Measurements from ENCODE around the gene CMKLR1. TPM values are rescaled to one million over a fixed set of nuclear protein-coding genes. Genes with fewer than 3 reads are reported as not detected.

The CMKLR1 gene
- polyA plus RNA-seq, 1 of the 3 experiments (the other 2 are of a cell fraction): 0.15 TPM

GRCh38 chr12:108269224-108269623, 69.9 kb downstream of the CMKLR1 start:
- Histone ChIP-seq H4K20me1 (ENCODE audit: insufficient read depth) (no peaks in the 10 kb centered on the region), H3K4me1 (ENCODE audit: control insufficient read depth in 1 of 2, insufficient read depth in 2 of 2, low read depth in 1 of 2, low read length in 1 of 2) (peaks cover 0 to 46% of the 10 kb centered on the region in 2 experiments; a peak in 3 of 4 replicates), H3F3A (replicated peaks; ENCODE audit: insufficient read depth) (no peaks in the 10 kb centered on the region), H3K9me3 (no peaks in the 10 kb centered on the region), H3K27me3 (ENCODE audit: insufficient read depth) (no peaks in the 10 kb centered on the region), H3K4me2 (no peak overlapping the region), H3K9me2 (0 out of 2 replicates have a peak, but pooled peaks cover 3% of the 10 kb centered on the region), H2AFZ (ENCODE audit: low read depth) (no peak overlapping the region), H3K9ac (no peak overlapping the region), H3K36me3 (replicated peaks in 1 of 2; ENCODE audit: control insufficient read depth in 1 of 2, insufficient read depth in 2 of 2, low read length in 1 of 2) (no peaks in the 10 kb centered on the region), H3K27ac (ENCODE audit: low read depth in 2 of 2, low read length in 1 of 2) (peak overlapping the region in 1 of 2 experiments; percentile 94; a peak in 2 of 4 replicates), H3K79me2 (ENCODE audit: insufficient read depth) (no peaks in the 10 kb centered on the region), H3K4me3 (ENCODE audit: low read depth in 2 of 2, low read length in 1 of 2) (no peak overlapping the region)
- ChIA-PET CTCF (interaction anchor here (0.7 to 0.8 kb wide), 2 partner anchors 78 to 86 kb away, joined by 3 read pairs; no protein-coding TSS in a partner anchor), POLR2A (no interaction called here)
- TF ChIP-seq IRF3 (IDR thresholded peaks at IDR 0.05; ENCODE audit: low read depth, low read length) (no peak), ELF1 (IDR thresholded peaks at IDR 0.05) (no peak)
- DNase-seq: no peak
- 13% methylated on average over 1 of the region's 1 CpG for WGBS (ENCODE audit: low lambda C conversion rate)

GRCh38 chr12:108268397-108268796, 70.7 kb downstream of the CMKLR1 start:
- peak overlapping the region in 1 of 2 experiments; percentile 95; a peak in 2 of 4 replicates for H3K27ac ChIP-seq (ENCODE audit: low read depth in 2 of 2, low read length in 1 of 2)
- H2AFZ ChIP-seq (ENCODE audit: low read depth): no peak overlapping the region
- TF ChIP-seq ZBTB33 (IDR thresholded peaks at IDR 0.05; ENCODE audit: borderline replicate concordance, low read depth): no peak
- 0 out of 2 replicates have a peak, but pooled peaks cover 3% of the 10 kb centered on the region for H3K9me2 ChIP-seq
- POLR2A ChIA-PET: no interaction called here
- WGBS (ENCODE audit: low lambda C conversion rate): 6% methylated on average over 1 of the region's 1 CpG
- no peaks in the 10 kb centered on the region for H3K36me3 ChIP-seq (replicated peaks in 1 of 2; ENCODE audit: control insufficient read depth in 1 of 2, insufficient read depth in 2 of 2, low read length in 1 of 2)
- no peaks in the 10 kb centered on the region for H3K9me3 ChIP-seq
- H3K4me3 ChIP-seq (ENCODE audit: low read depth in 2 of 2, low read length in 1 of 2): no peak overlapping the region
- no peak overlapping the region for H3K9ac ChIP-seq
- no peak overlapping the region for H3K4me2 ChIP-seq
- no peaks in the 10 kb centered on the region for H3K79me2 ChIP-seq (ENCODE audit: insufficient read depth)
- H3F3A ChIP-seq (replicated peaks; ENCODE audit: insufficient read depth): no peaks in the 10 kb centered on the region
- H3K4me1 ChIP-seq (ENCODE audit: control insufficient read depth in 1 of 2, insufficient read depth in 2 of 2, low read depth in 1 of 2, low read length in 1 of 2): peaks cover 0 to 38% of the 10 kb centered on the region in 2 experiments; a peak in 3 of 4 replicates
- no peaks in the 10 kb centered on the region for H4K20me1 ChIP-seq (ENCODE audit: insufficient read depth)
- H3K27me3 ChIP-seq (ENCODE audit: insufficient read depth): no peaks in the 10 kb centered on the region
- CTCF ChIA-PET: interaction anchor here (0.6 to 1.0 kb wide), 3 partner anchors 77 to 340 kb away, joined by 3 to 4 read pairs (median 3); no protein-coding TSS in a partner anchor
- no peak for DNase-seq

GRCh38 chr12:108267450-108267849, 71.7 kb downstream of the CMKLR1 start:
- H4K20me1 ChIP-seq (ENCODE audit: insufficient read depth): no peaks in the 10 kb centered on the region
- no peaks in the 10 kb centered on the region for H3K27me3 ChIP-seq (ENCODE audit: insufficient read depth)
- no peaks in the 10 kb centered on the region for H3K79me2 ChIP-seq (ENCODE audit: insufficient read depth)
- H3K9ac ChIP-seq: no peak overlapping the region
- WGBS (ENCODE audit: low lambda C conversion rate): 18% methylated on average over 4 of the region's 4 CpGs
- H3K9me3 ChIP-seq: no peaks in the 10 kb centered on the region
- H3K4me3 ChIP-seq (ENCODE audit: low read depth in 2 of 2, low read length in 1 of 2): no peak overlapping the region
- no peak overlapping the region for H3K4me2 ChIP-seq
- H3K36me3 ChIP-seq (replicated peaks in 1 of 2; ENCODE audit: control insufficient read depth in 1 of 2, insufficient read depth in 2 of 2, low read length in 1 of 2): no peaks in the 10 kb centered on the region
- H3K27ac ChIP-seq (ENCODE audit: low read depth in 2 of 2, low read length in 1 of 2): peak overlapping the region in 1 of 2 experiments; percentile 95; a peak in 2 of 4 replicates
- ChIA-PET POLR2A (no interaction called here), CTCF (interaction anchor here (1.0 kb wide), 1 partner anchor 245 kb away, joined by 3 read pairs; no protein-coding TSS in a partner anchor)
- H3F3A ChIP-seq (replicated peaks; ENCODE audit: insufficient read depth): no peaks in the 10 kb centered on the region
- H3K4me1 ChIP-seq (ENCODE audit: control insufficient read depth in 1 of 2, insufficient read depth in 2 of 2, low read depth in 1 of 2, low read length in 1 of 2): peaks cover 0 to 28% of the 10 kb centered on the region in 2 experiments; a peak in 3 of 4 replicates
- H3K9me2 ChIP-seq: 0 out of 2 replicates have a peak, but pooled peaks cover 3% of the 10 kb centered on the region
- no peak for DNase-seq
- no peak overlapping the region for H2AFZ ChIP-seq (ENCODE audit: low read depth)
- no peak for TF ChIP-seq CTCF (IDR thresholded peaks at IDR 0.05)
- no peak for TF ChIP-seq TEAD4 (IDR thresholded peaks at IDR 0.05; ENCODE audit: borderline replicate concordance, insufficient read depth)
- no peak for TF ChIP-seq USF1 (IDR thresholded peaks at IDR 0.05; ENCODE audit: borderline replicate concordance, low read depth)
- TF ChIP-seq REST (IDR thresholded peaks at IDR 0.05; ENCODE audit: low read depth, low read length): no peak
- TF ChIP-seq USF2 (IDR thresholded peaks at IDR 0.05; ENCODE audit: borderline replicate concordance, low read depth, low read length): no peak

All from SK-N-SH (cell line).